ENCODE results near the gene COPZ2. TPM values are rescaled to one million over a fixed set of nuclear protein-coding genes. Genes with fewer than 3 reads are reported as not detected.
"Not testable (repeated sequence)": the region's sequence is repeated elsewhere in the genome, so short reads cannot be mapped to it uniquely, and the experiment has no call there.

Gene COPZ2
- total RNA-seq, 1 donor from 2014 or later: 39.7 TPM

GRCh38 chr17:47995241-47995935 lies 42.2 kb downstream of the COPZ2 start:
- Histone ChIP-seq H3K4me1 (ENCODE audit: control insufficient read depth in 3 of 3, insufficient read depth in 3 of 3, low read length in 3 of 3) (no peaks in the 10 kb centered on the region), H3K4me3 (ENCODE audit: low read length in 3 of 3) (no peak overlapping the region), H3K27ac (ENCODE audit: low read depth, low read length) (no peak overlapping the region), H3K36me3 (ENCODE audit: control insufficient read depth in 3 of 3, insufficient read depth in 3 of 3, low read length in 3 of 3) (no peaks in the 10 kb centered on the region), H3K9me3 (ENCODE audit: control insufficient read depth in 3 of 3, low read length in 3 of 3) (no peaks in the 10 kb centered on the region), H3K27me3 (ENCODE audit: control insufficient read depth in 3 of 3, insufficient read depth in 3 of 3, low read length in 3 of 3) (peaks cover 0 to 6% (median 0%) of the 10 kb centered on the region in 3 donors), H3K9ac (ENCODE audit: low read depth in 1 of 3, low read length in 3 of 3) (no peak overlapping the region)

- Histone ChIP-seq H3K9ac (ENCODE audit: low read depth in 1 of 3, low read length in 3 of 3) (no peak overlapping the region), H3K4me3 (ENCODE audit: low read length in 3 of 3) (no peak overlapping the region), H3K9me3 (ENCODE audit: control insufficient read depth in 3 of 3, low read length in 3 of 3) (no peaks in the 10 kb centered on the region), H3K27ac (ENCODE audit: low read depth, low read length) (no peak overlapping the region), H3K27me3 (ENCODE audit: control insufficient read depth in 3 of 3, insufficient read depth in 3 of 3, low read length in 3 of 3) (peaks cover 0 to 6% (median 0%) of the 10 kb centered on the region in 3 donors), H3K36me3 (ENCODE audit: control insufficient read depth in 3 of 3, insufficient read depth in 3 of 3, low read length in 3 of 3) (no peaks in the 10 kb centered on the region), H3K4me1 (ENCODE audit: control insufficient read depth in 3 of 3, insufficient read depth in 3 of 3, low read length in 3 of 3) (no peaks in the 10 kb centered on the region)
Observed at GRCh38 chr17:47994724-47995123, 42.9 kb downstream of the COPZ2 start.

GRCh38 chr17:47993964-47994363 lies 43.6 kb downstream of the COPZ2 start:
- Histone ChIP-seq H3K4me1 (ENCODE audit: control insufficient read depth in 3 of 3, insufficient read depth in 3 of 3, low read length in 3 of 3) (no peaks in the 10 kb centered on the region), H3K36me3 (ENCODE audit: control insufficient read depth in 3 of 3, insufficient read depth in 3 of 3, low read length in 3 of 3) (no peaks in the 10 kb centered on the region), H3K9ac (ENCODE audit: low read depth in 1 of 3, low read length in 3 of 3) (no peak overlapping the region), H3K27me3 (ENCODE audit: control insufficient read depth in 3 of 3, insufficient read depth in 3 of 3, low read length in 3 of 3) (peaks cover 0 to 6% (median 0%) of the 10 kb centered on the region in 3 donors), H3K27ac (ENCODE audit: low read depth, low read length) (no peak overlapping the region), H3K9me3 (ENCODE audit: control insufficient read depth in 3 of 3, low read length in 3 of 3) (no peaks in the 10 kb centered on the region), H3K4me3 (ENCODE audit: low read length in 3 of 3) (no peak overlapping the region)

GRCh38 chr17:47993031-47993564 lies 44.5 kb downstream of the COPZ2 start:
- no peak overlapping the region for H3K9ac ChIP-seq (ENCODE audit: low read depth in 1 of 3, low read length in 3 of 3)
- H3K4me3 ChIP-seq (ENCODE audit: low read length in 3 of 3): no peak overlapping the region
- no peaks in the 10 kb centered on the region for H3K9me3 ChIP-seq (ENCODE audit: control insufficient read depth in 3 of 3, low read length in 3 of 3)
- peaks cover 0 to 6% (median 0%) of the 10 kb centered on the region in 3 donors for H3K27me3 ChIP-seq (ENCODE audit: control insufficient read depth in 3 of 3, insufficient read depth in 3 of 3, low read length in 3 of 3)
- no peaks in the 10 kb centered on the region for H3K4me1 ChIP-seq (ENCODE audit: control insufficient read depth in 3 of 3, insufficient read depth in 3 of 3, low read length in 3 of 3)
- no peak overlapping the region for H3K27ac ChIP-seq (ENCODE audit: low read depth, low read length)
- H3K36me3 ChIP-seq (ENCODE audit: control insufficient read depth in 3 of 3, insufficient read depth in 3 of 3, low read length in 3 of 3): no peaks in the 10 kb centered on the region

GRCh38 chr17:47992216-47992615 lies 45.4 kb downstream of the COPZ2 start:
- no peak overlapping the region for H3K4me3 ChIP-seq (ENCODE audit: low read length in 3 of 3)

GRCh38 chr17:47990962-47991731 lies 46.5 kb downstream of the COPZ2 start:
- no peak overlapping the region for H3K9ac ChIP-seq (ENCODE audit: low read depth in 1 of 3, low read length in 3 of 3)
- H3K36me3 ChIP-seq (ENCODE audit: control insufficient read depth in 3 of 3, insufficient read depth in 3 of 3, low read length in 3 of 3): no peaks in the 10 kb centered on the region
- H3K27me3 ChIP-seq (ENCODE audit: control insufficient read depth in 3 of 3, insufficient read depth in 3 of 3, low read length in 3 of 3): peaks cover 0 to 6% (median 0%) of the 10 kb centered on the region in 3 donors
- no peak overlapping the region for H3K27ac ChIP-seq (ENCODE audit: low read depth, low read length)
- H3K9me3 ChIP-seq (ENCODE audit: control insufficient read depth in 3 of 3, low read length in 3 of 3): no peaks in the 10 kb centered on the region
- no peak overlapping the region for H3K4me3 ChIP-seq (ENCODE audit: low read length in 3 of 3)
- H3K4me1 ChIP-seq (ENCODE audit: control insufficient read depth in 3 of 3, insufficient read depth in 3 of 3, low read length in 3 of 3): peaks cover 0 to 5% (median 0%) of the 10 kb centered on the region in 3 donors

More at GRCh38 chr17:47992216-47992615, 45.4 kb downstream of the COPZ2 start:
- H3K27ac ChIP-seq (ENCODE audit: low read depth, low read length): no peak overlapping the region
- peaks cover 0 to 5% (median 0%) of the 10 kb centered on the region in 3 donors for H3K4me1 ChIP-seq (ENCODE audit: control insufficient read depth in 3 of 3, insufficient read depth in 3 of 3, low read length in 3 of 3)
- H3K9ac ChIP-seq (ENCODE audit: low read depth in 1 of 3, low read length in 3 of 3): no peak overlapping the region
- H3K27me3 ChIP-seq (ENCODE audit: control insufficient read depth in 3 of 3, insufficient read depth in 3 of 3, low read length in 3 of 3): peaks cover 0 to 6% (median 0%) of the 10 kb centered on the region in 3 donors
- no peaks in the 10 kb centered on the region for H3K9me3 ChIP-seq (ENCODE audit: control insufficient read depth in 3 of 3, low read length in 3 of 3)
- no peaks in the 10 kb centered on the region for H3K36me3 ChIP-seq (ENCODE audit: control insufficient read depth in 3 of 3, insufficient read depth in 3 of 3, low read length in 3 of 3)

- Histone ChIP-seq H3K27me3 (ENCODE audit: control insufficient read depth in 3 of 3, insufficient read depth in 3 of 3, low read length in 3 of 3) (peaks cover 0 to 3% (median 0%) of the 10 kb centered on the region in 3 donors), H3K9me3 (ENCODE audit: control insufficient read depth in 3 of 3, low read length in 3 of 3) (no peaks in the 10 kb centered on the region), H3K4me1 (ENCODE audit: control insufficient read depth in 3 of 3, insufficient read depth in 3 of 3, low read length in 3 of 3) (peaks cover 0 to 5% (median 0%) of the 10 kb centered on the region in 3 donors), H3K27ac (ENCODE audit: low read depth, low read length) (no peak overlapping the region), H3K36me3 (ENCODE audit: control insufficient read depth in 3 of 3, insufficient read depth in 3 of 3, low read length in 3 of 3) (no peaks in the 10 kb centered on the region), H3K9ac (ENCODE audit: low read depth in 1 of 3, low read length in 3 of 3) (no peak overlapping the region), H3K4me3 (ENCODE audit: low read length in 3 of 3) (no peak overlapping the region)
Observed at GRCh38 chr17:47989700-47990099, 47.9 kb downstream of the COPZ2 start.

GRCh38 chr17:47989159-47989558 lies 48.4 kb downstream of the COPZ2 start:
- no peak overlapping the region for H3K4me3 ChIP-seq (ENCODE audit: low read length in 3 of 3)
- no peaks in the 10 kb centered on the region for H3K36me3 ChIP-seq (ENCODE audit: control insufficient read depth in 3 of 3, insufficient read depth in 3 of 3, low read length in 3 of 3)
- H3K27ac ChIP-seq (ENCODE audit: low read depth, low read length): no peak overlapping the region
- H3K9me3 ChIP-seq (ENCODE audit: control insufficient read depth in 3 of 3, low read length in 3 of 3): no peaks in the 10 kb centered on the region
- peaks cover 0 to 5% (median 0%) of the 10 kb centered on the region in 3 donors for H3K4me1 ChIP-seq (ENCODE audit: control insufficient read depth in 3 of 3, insufficient read depth in 3 of 3, low read length in 3 of 3)
- H3K9ac ChIP-seq (ENCODE audit: low read depth in 1 of 3, low read length in 3 of 3): no peak overlapping the region
- peaks cover 0 to 3% (median 0%) of the 10 kb centered on the region in 3 donors for H3K27me3 ChIP-seq (ENCODE audit: control insufficient read depth in 3 of 3, insufficient read depth in 3 of 3, low read length in 3 of 3)

GRCh38 chr17:47988445-47988844 lies 49.2 kb downstream of the COPZ2 start:
- H3K27me3 ChIP-seq (ENCODE audit: control insufficient read depth in 3 of 3, insufficient read depth in 3 of 3, low read length in 3 of 3); H3K9me3 ChIP-seq (ENCODE audit: control insufficient read depth in 3 of 3, low read length in 3 of 3); H3K27ac ChIP-seq (ENCODE audit: low read depth, low read length); H3K9ac ChIP-seq (ENCODE audit: low read depth in 1 of 3, low read length in 3 of 3); H3K36me3 ChIP-seq (ENCODE audit: control insufficient read depth in 3 of 3, insufficient read depth in 3 of 3, low read length in 3 of 3); H3K4me3 ChIP-seq (ENCODE audit: low read length in 3 of 3); H3K4me1 ChIP-seq (ENCODE audit: control insufficient read depth in 3 of 3, insufficient read depth in 3 of 3, low read length in 3 of 3): not testable (repeated sequence)
